Measurements from ENCODE around the gene GZF1.

The GZF1 gene

DNA sequence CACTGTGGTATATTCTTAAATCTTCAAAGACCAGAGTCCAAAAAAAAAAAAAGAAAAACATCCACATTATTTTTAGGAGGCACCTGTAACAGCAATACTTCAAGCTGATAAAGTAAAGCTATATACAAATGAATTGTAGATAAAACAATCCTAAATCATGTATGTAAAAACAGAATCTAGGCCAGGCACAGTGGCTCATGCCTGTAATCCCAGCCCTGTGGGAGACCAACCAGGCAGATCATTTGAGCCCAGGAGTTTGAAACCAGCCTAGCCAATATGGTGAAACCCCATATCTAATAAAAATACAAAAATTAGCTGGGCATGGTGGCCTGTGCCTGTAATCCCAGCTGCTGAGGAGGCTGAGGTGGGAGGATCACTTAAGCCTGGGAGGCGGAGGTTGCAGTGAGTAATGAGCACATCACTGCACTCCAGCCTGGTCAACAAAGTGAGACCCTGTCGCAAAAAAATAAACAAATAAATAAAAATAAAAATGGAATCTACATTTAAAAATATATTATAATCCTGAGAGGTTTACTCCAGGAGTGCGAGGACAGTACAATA is 52.0 kb downstream of the GZF1 start:
- Mint-ChIP-seq H3K27ac (no peak overlapping the region), H3K36me3 (no peaks in the 10 kb centered on the region), H3K4me3 (no peak overlapping the region), H3K27me3 (no peaks in the 10 kb centered on the region), H3K9me3 (no peaks in the 10 kb centered on the region), H3K4me1 (peaks cover 35% of the 10 kb centered on the region)
- no peak for DNase-seq
- CTCF ChIA-PET, result no interaction called here

DNA sequence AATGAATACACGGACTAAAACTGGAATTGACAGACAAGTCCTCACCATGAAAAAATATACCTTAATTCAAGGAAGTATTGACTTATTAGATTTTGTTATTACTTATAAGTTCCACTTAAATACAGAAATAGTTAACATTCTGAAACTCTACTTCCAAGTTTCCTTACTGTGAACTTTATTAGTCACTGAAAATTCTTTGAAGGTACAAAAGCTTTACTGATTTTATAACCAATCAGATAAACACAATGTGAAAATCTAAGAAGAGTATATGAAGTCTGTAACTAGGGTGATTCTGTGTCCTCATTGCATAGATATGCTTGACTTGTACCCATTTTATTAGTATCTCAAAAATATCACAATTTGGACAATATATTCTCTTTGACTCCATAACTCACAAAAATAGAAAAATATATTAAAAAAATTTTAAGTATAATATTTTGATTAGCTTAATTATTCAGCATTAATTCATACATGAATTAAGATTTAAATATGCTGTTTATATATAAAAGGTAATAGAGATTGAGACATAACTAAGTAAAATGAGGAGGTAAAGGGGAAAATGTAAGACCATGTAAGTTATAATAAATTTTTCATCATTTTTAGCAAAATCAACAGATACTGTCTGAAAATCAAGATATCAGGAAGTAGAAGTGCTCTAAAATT is 52.7 kb downstream of the GZF1 start:
- DNase-seq, result no peak
- H3K4me3 Mint-ChIP-seq, result no peak overlapping the region
- H3K4me1 Mint-ChIP-seq, result peaks cover 42% of the 10 kb centered on the region
- CTCF ChIA-PET, result no interaction called here
- no peaks in the 10 kb centered on the region for H3K36me3 Mint-ChIP-seq
- no peaks in the 10 kb centered on the region for H3K27me3 Mint-ChIP-seq
- H3K9me3 Mint-ChIP-seq, result no peaks in the 10 kb centered on the region
- H3K27ac Mint-ChIP-seq, result no peak overlapping the region

DNA sequence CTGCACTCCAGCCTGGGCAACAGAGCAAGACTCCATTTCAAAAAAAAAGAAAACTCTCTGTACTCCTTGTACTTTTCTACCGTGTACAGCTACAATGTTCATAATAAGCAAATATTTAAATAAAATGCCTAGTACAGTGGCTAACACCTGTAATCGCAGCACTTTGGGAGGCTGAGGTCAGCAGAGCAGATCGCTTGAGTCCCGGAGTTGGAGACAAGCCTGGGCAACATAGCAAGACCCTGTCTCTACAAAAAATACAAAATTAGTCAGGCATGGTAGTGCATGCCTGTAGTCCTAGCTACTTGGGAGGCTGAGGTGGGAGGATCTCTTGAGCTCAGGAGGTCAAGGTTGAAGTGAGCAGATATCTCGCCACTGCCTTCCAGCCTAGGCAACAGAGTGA is 53.6 kb downstream of the GZF1 start:
- peaks cover 46% of the 10 kb centered on the region for H3K4me1 Mint-ChIP-seq
- no peak for DNase-seq

DNA sequence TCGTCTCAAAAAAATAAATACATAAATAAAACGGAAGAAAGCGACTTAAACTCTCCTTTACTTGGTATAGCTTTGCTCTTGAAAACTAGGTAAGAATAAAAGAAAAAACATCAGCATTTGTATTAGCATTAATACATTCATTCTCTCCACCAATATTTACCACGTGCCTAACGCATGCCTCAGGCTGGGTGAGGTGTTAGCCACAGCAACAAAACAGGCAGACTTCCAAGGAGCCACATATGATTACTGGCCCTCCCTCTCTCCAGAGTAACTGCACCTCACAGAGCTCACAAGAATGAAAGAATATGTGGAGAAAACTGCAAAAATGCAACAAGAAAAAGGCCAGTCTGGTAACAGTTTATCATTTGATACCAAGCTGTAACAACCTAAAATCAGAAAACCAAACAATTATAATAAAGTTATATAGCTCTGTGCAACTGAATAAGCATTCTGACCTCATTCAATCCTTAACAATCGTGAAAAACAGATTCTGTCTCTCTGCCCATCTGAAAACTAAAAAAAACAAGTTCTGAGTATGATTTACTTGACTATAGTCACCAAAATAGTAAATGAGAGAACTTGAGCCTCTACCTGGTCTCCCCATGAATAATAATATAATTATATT is 54.1 kb downstream of the GZF1 start:
- peak overlapping the region; percentile 60 for H3K27ac Mint-ChIP-seq

More for the DNA sequence above, 53.6 kb downstream of the GZF1 start:
- Mint-ChIP-seq H3K36me3 (peaks cover 5% of the 10 kb centered on the region), H3K27me3 (no peaks in the 10 kb centered on the region), H3K9me3 (no peaks in the 10 kb centered on the region), H3K4me3 (no peak overlapping the region), H3K27ac (peak overlapping the region; percentile 60)
- CTCF ChIA-PET, result interaction anchor here (0.9 to 1.0 kb wide), 2 partner anchors 15 to 66 kb away, joined by 4 read pairs; no protein-coding TSS in a partner anchor

DNA sequence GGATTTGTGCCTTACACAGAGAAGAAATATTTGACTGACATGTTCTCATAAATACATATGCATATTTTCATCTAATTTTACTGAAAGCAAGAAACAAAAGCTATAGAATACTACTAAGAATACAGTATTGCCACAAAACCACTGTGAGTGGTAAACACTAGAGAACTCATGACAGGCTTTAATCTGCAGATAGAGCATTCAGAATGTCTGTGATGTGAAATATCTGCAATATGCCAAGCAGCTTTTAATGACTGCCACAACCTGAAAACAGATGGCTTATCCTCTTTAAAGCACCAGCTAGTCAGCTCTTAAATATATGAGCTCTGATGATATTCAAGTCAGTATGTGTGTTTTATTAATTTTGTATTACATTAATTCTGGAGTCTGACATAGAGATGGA is 55.9 kb downstream of the GZF1 start:
- H3K27ac Mint-ChIP-seq, result peak overlapping the region; percentile 68
- H3K9me3 Mint-ChIP-seq, result no peaks in the 10 kb centered on the region
- peaks cover 5% of the 10 kb centered on the region for H3K36me3 Mint-ChIP-seq
- DNase-seq, result no peak
- peaks cover 4% of the 10 kb centered on the region for H3K27me3 Mint-ChIP-seq
- CTCF ChIA-PET, result interaction anchor here (1.4 kb wide), 1 partner anchor 69 kb away, joined by 4 read pairs; no protein-coding TSS in a partner anchor
- H3K4me3 Mint-ChIP-seq, result no peak overlapping the region
- H3K4me1 Mint-ChIP-seq, result peaks cover 60% of the 10 kb centered on the region

More for the DNA sequence above, 54.1 kb downstream of the GZF1 start:
- Mint-ChIP-seq H3K4me1 (peaks cover 46% of the 10 kb centered on the region), H3K4me3 (no peak overlapping the region), H3K9me3 (no peaks in the 10 kb centered on the region), H3K27me3 (no peaks in the 10 kb centered on the region), H3K36me3 (peaks cover 5% of the 10 kb centered on the region)
- CTCF ChIA-PET, result interaction anchor here (0.9 to 1.2 kb wide), 3 partner anchors 16 to 66 kb away, joined by 3 to 4 read pairs (median 4); no protein-coding TSS in a partner anchor
- DNase-seq, result no peak

DNA sequence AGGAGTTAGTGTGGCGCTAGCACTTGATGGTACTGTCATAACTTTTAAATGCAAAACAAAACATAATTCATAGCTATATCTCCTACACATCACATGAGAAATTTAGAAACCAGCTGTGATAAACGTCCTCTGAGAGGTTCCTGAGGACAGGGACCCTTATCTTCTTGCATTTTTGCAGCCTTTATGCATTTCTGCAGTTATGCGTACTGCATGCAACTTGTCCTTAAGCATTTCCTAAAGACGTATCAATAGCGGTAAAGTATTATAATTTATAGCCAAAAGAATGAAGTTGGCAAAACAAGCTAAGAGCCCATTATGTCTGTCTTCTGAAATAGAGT is 57.6 kb downstream of the GZF1 start:
- no peak for DNase-seq
- H3K4me1 Mint-ChIP-seq, result peaks cover 58% of the 10 kb centered on the region
- H3K27me3 Mint-ChIP-seq, result peaks cover 13% of the 10 kb centered on the region
- CTCF ChIA-PET, result interaction anchor here (0.9 to 1.7 kb wide), 2 partner anchors 19 to 70 kb away, joined by 4 to 5 read pairs; no protein-coding TSS in a partner anchor
- H3K4me3 Mint-ChIP-seq, result peak overlapping the region; percentile 84
- peaks cover 5% of the 10 kb centered on the region for H3K36me3 Mint-ChIP-seq
- H3K9me3 Mint-ChIP-seq, result no peaks in the 10 kb centered on the region
- peak overlapping the region; percentile 93 for H3K27ac Mint-ChIP-seq

DNA sequence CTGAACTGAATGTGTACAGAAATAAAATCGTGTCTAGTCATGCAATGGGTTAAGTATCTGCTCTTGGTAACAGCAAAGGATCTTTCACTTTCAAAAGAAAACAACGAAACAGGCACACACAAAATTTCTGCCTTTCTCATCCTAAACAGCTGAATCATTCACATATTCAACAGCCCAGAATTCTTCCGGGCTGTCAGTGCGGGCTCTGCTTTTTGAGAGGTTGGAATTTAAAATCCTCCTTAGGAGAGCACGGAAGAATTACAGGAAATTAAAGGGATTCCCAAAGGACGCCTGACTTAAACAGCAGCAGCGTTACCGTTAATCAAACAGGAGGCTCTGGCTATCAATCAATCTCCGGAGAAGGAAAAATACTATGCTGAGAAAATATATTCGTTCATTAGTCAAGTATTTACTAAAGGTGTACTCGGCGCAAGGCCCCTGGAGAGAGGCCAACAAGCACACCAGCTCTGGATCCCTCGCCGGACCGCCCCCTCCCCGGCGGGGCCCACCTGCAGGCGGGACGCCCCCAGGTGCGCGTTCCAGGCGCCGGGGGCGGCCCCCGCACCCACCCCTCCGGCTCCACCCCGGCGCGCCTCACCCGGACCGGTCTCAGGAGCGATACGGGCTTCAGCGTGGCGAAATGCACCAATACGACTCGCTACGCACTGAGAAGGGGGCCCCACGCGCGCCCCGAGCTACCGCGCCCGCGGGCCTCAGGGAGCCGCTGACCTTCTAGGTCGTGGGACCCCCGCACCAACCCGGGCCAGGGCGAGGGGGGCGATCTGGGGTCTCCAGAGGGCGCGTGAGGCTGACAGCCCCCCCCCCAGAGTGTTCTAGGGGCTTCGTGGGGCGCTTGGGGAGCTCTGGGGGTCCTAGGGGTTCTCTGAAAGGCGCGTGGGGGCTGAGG is 58.3 kb downstream of the GZF1 start:
- peak overlapping the region; percentile 93 for H3K27ac Mint-ChIP-seq
- H3K27me3 Mint-ChIP-seq, result peaks cover 19% of the 10 kb centered on the region
- H3K4me1 Mint-ChIP-seq, result peaks cover 58% of the 10 kb centered on the region
- no peaks in the 10 kb centered on the region for H3K9me3 Mint-ChIP-seq
- peak; percentile 63 for DNase-seq
- H3K36me3 Mint-ChIP-seq, result peaks cover 5% of the 10 kb centered on the region
- peak overlapping the region; percentile 84 for H3K4me3 Mint-ChIP-seq
- CTCF ChIA-PET, result interaction anchor here (0.9 to 1.7 kb wide), 5 partner anchors 9 to 71 kb away, joined by 3 to 5 read pairs (median 3); no protein-coding TSS in a partner anchor

DNA sequence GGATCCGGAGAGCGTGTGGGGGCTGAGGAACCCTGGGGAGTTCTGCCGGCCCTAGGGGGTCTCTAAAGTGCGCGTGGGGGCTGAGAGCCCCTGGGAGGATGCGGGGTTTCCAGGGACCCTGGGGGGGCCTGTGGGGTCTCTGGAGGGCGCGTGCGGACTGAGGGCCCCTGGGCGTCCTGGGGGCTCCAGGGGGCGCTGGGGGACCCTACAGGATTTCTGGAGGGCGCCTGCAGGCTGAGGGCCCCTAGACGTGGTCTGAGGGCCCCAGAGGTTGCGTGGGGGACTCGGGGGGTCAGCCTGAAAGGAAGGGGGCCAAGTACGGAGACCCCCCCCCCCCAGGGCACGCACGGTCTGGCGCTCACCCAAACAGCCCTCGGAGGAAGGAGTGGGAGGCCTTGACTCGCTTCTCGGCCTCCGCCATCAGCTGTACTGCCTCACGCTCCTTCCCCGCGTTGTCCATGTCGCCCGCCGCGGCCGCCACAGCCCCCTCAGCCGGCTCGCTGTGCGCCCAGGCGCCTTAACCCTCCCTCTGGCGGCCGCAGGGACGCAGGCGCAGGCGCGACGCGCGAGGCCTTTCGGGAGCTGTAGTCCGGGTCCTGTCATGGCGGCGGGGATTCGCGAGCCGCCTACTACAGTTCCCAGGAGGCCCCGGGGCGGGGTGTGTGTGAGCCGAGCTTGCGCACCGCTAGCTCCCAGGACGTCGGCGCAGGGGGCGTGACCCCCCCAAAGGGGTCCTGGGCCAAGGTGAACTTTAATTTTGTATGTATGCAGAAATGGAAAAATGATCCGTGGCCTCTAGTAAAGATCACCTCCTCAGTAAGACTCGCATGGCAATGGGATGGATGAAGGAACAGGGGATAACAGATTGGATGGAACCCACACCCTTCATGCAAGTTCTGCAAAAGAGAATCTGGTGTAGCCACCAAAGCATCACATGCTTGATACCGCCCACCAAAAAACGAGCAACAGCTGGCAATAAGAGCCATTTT is 59.3 kb downstream of the GZF1 start, which contains the start of gene NAPB:
NAPB (minus strand) TSS at position 546 of the 989 bp plus-strand sequence; CDS start at position 460, 86 bp downstream.
- peaks cover 5% of the 10 kb centered on the region for H3K36me3 Mint-ChIP-seq
- H3K27ac Mint-ChIP-seq, result peak within 1 kb of the TSS; percentile 86
- CTCF ChIA-PET, result interaction anchor here (0.6 to 1.7 kb wide), 9 partner anchors 10 to 71 kb away, joined by 3 to 11 read pairs (median 3); partner anchors contain the start of gene NXT1
- DNase-seq, result peak; percentile 96
- H3K4me3 Mint-ChIP-seq, result peak within 1 kb of the TSS; percentile 84
- H3K4me1 Mint-ChIP-seq, result peaks cover 51% of the 10 kb centered on the region
- peaks cover 21% of the 10 kb centered on the region for H3K27me3 Mint-ChIP-seq
- no peaks in the 10 kb centered on the region for H3K9me3 Mint-ChIP-seq

Data from activated naive CD4-positive, alpha-beta T cell treated with anti-CD3 and anti-CD28 coated beads, Interleukin-2, amount 10 ng/mL, durations not matched to agents 7 days and 5 days (primary cell).